CD4-positive, CD25-positive, alpha-beta regulatory T cell (primary cell): ENCODE data around the gene IL1RL2. TPM values are rescaled to one million over a fixed set of nuclear protein-coding genes. Genes with fewer than 3 reads are reported as not detected.

ENCODE experiments used
- ATAC-seq, 2 donors: fragments of 150-1000 bp; cut with Tn5 transposase; one replicate each; pipeline ENCODE4 v1.10.0; 2021; ENCODE audit warnings: low read depth in 2 of 2, moderate number of reproducible peaks in 2 of 2, moderate library complexity in 1 of 2
- DNase-seq, 3 donors: peaks; one replicate each; pipeline versions ENCODE4 v3.0.0 to v3.0.0-alpha.2; 2012 to 2022; ENCODE audit warnings: mixed read lengths in 1 of 3
- H3K27ac ChIP-seq: one replicate; pipeline ENCODE4 v1.7.0; 2013; ENCODE audit warnings: mild to moderate bottlenecking, low read length; ENCODE audit not compliant: insufficient read depth, poor library complexity, severe bottlenecking
- H3K27me3 ChIP-seq: one replicate; pipeline ENCODE4 v1.7.0; 2013; ENCODE audit warnings: low read length; ENCODE audit not compliant: control insufficient read depth, insufficient read depth
- H3K36me3 ChIP-seq: one replicate; pipeline ENCODE4 v1.7.0; 2013; ENCODE audit warnings: mild to moderate bottlenecking, low read length, moderate library complexity; ENCODE audit not compliant: control insufficient read depth, insufficient read depth
- H3K4me1 ChIP-seq: 2 replicates; pipeline ENCODE4 v1.7.0; 2013; ENCODE audit warnings: mild to moderate bottlenecking, low read length; ENCODE audit not compliant: insufficient read depth, control insufficient read depth, poor library complexity, severe bottlenecking
- H3K4me3 ChIP-seq: one replicate; pipeline ENCODE4 v1.7.0; 2013; ENCODE audit warnings: low read depth, mild to moderate bottlenecking, low read length, moderate library complexity
- H3K9me3 ChIP-seq, 2 experiments: 1 replicate in 1 of 2; 2 replicates in 1 of 2; pipeline ENCODE4 v1.7.0; 2013; ENCODE audit warnings: low read length in 2 of 2, mild to moderate bottlenecking in 1 of 2, moderate library complexity in 1 of 2; ENCODE audit not compliant: control insufficient read depth in 2 of 2
- H3K27ac Mint-ChIP-seq, 3 donors: one replicate each; pipeline ENCODE4 v1.8.0; 2020 to 2022; ENCODE audit warnings: mild to moderate bottlenecking in 3 of 3, mixed read lengths in 3 of 3, moderate library complexity in 2 of 3
- H3K27me3 Mint-ChIP-seq: one replicate; pipeline ENCODE4 v1.8.0; 2022; ENCODE audit warnings: mild to moderate bottlenecking, mixed read lengths
- H3K36me3 Mint-ChIP-seq: one replicate; pipeline ENCODE4 v1.8.0; 2020; ENCODE audit warnings: mixed read lengths
- H3K4me1 Mint-ChIP-seq, 4 donors: one replicate each; pipeline ENCODE4 v1.8.0; 2020 to 2022; ENCODE audit warnings: mixed read lengths in 4 of 4, mild to moderate bottlenecking in 1 of 4
- H3K4me3 Mint-ChIP-seq, 4 donors: one replicate each; pipeline ENCODE4 v1.8.0; 2020 to 2022; ENCODE audit warnings: mild to moderate bottlenecking in 4 of 4, mixed read lengths in 4 of 4, moderate library complexity in 3 of 4
- H3K9me3 Mint-ChIP-seq, 7 donors: one replicate each; pipeline ENCODE4 v1.8.0; 2020 to 2022; ENCODE audit warnings: mixed read lengths in 7 of 7, mild to moderate bottlenecking in 3 of 7, moderate library complexity in 2 of 7
- polyA plus RNA-seq, 4 donors: library from polyadenylated mRNA; unstranded; fragments of 300-500 nt; fragmentation: Illumina TruSeq; gene quantifications; one replicate each; pipeline ENCODE4 v1.2.3, GENCODE V29; 2021
- total RNA-seq: library from RNA; stranded (reverse); gene quantifications from one replicate; pipeline ENCODE4 v1.2.3, GENCODE V29; 2022

IL1RL2 gene
- total and polyA plus RNA-seq, 5 donors from 2014 or later = not detected

- Mint-ChIP-seq H3K9me3 (peaks cover 0 to 2% (median 0%) of the 10 kb centered on the region in 7 donors), H3K36me3 (no peaks in the 10 kb centered on the region), H3K4me1 (peaks cover 6 to 28% (median 16%) of the 10 kb centered on the region in 4 donors), H3K27ac (peak overlapping the region; percentile 84 to 95 (median 90)), H3K27me3 (no peaks in the 10 kb centered on the region), H3K4me3 (peak overlapping the region in 2 of 4 donors; percentile 11 to 66)
- no peaks in the 10 kb centered on the region for H3K36me3 ChIP-seq
- peak overlapping the region; percentile 72 for H3K4me3 ChIP-seq
- no peaks in the 10 kb centered on the region for H3K9me3 ChIP-seq
- H3K4me1 ChIP-seq = peaks cover 15% of the 10 kb centered on the region
- H3K27ac ChIP-seq = peak overlapping the region; percentile 67
- DNase-seq = no peak
- H3K27me3 ChIP-seq = no peaks in the 10 kb centered on the region
- ATAC-seq = no peak
Measured at GRCh38 chr2:102226612-102227391, 40.0 kb downstream of the IL1RL2 start.

DNA sequence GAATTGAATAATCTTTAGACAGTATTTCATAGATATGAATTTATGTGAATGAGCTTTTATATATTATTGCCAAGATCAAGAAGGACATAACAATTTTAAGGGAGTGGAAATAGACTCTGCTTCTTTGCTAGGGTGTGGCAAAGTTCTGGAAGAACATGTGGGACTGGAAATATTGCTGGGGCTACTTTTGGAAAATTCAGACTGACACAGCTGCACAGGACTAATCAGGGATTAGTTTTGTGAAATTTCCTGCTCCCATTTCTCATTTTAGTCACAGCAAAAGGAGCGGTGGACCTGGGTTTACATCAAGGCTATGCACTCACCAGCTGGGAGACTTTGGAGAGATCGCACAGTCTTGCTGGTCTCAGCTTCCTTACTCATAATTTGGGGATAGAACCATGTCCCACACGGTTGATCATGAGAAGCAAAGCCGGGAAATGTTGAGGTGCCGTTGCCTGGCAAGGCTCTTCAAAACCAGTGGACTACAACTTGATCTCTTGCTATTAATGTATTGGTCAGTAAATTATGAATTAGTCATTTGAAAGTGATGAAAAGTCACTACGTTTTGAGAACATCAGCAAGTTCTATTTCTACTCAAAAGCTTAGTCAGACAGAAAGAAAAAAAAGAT is 42.4 kb downstream of the IL1RL2 start:
- peaks cover 15% of the 10 kb centered on the region for H3K4me1 ChIP-seq
- no peak overlapping the region for H3K27ac ChIP-seq
- Mint-ChIP-seq H3K27ac (peak overlapping the region in 1 of 3 donors; percentile 6), H3K9me3 (no peaks in the 10 kb centered on the region), H3K27me3 (no peaks in the 10 kb centered on the region), H3K4me1 (peaks cover 6 to 28% (median 17%) of the 10 kb centered on the region in 4 donors), H3K4me3 (peak overlapping the region in 1 of 4 donors; percentile 3), H3K36me3 (no peaks in the 10 kb centered on the region)
- no peaks in the 10 kb centered on the region for H3K36me3 ChIP-seq
- DNase-seq = no peak
- H3K9me3 ChIP-seq = no peaks in the 10 kb centered on the region
- H3K27me3 ChIP-seq = no peaks in the 10 kb centered on the region
- ATAC-seq = no peak
- no peak overlapping the region for H3K4me3 ChIP-seq

DNA sequence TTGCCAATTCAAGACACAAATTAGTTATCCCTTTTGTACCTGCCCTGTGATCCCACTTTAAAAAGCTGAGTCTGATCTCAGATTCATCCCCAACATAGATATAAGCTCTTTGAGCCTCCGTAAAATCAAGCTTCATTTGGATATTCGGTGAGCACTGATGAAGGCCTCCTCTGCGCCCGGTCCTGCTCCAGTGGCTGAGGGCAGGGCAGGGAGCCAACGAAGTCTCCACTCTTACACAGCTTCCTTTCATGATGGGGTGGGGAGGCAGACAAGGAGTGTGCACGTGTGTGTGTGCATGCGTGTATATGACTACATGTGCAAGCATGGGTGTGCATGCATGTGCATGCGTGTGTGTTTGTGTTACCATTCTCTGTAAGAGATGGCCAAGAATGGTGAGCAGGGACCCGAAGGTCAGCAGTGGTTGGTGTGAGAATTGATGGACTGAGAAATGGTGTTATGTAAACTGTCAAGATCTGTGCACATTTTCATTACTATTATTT is 43.6 kb downstream of the IL1RL2 start:
- peak overlapping the region in 1 of 3 donors; percentile 57 for H3K27ac Mint-ChIP-seq
- ATAC-seq = no peak
- Histone ChIP-seq H3K27me3 (no peaks in the 10 kb centered on the region), H3K9me3 (no peaks in the 10 kb centered on the region), H3K36me3 (no peaks in the 10 kb centered on the region), H3K4me3 (no peak overlapping the region), H3K4me1 (peaks cover 15% of the 10 kb centered on the region), H3K27ac (no peak overlapping the region)
- no peaks in the 10 kb centered on the region for H3K27me3 Mint-ChIP-seq
- no peaks in the 10 kb centered on the region for H3K9me3 Mint-ChIP-seq
- H3K4me3 Mint-ChIP-seq = no peak overlapping the region
- peaks cover 6 to 28% (median 18%) of the 10 kb centered on the region in 4 donors for H3K4me1 Mint-ChIP-seq
- no peaks in the 10 kb centered on the region for H3K36me3 Mint-ChIP-seq
- no peak for DNase-seq

GRCh38 chr2:102233132-102233884 is 46.5 kb downstream of the IL1RL2 start:
- no peak overlapping the region for H3K4me3 ChIP-seq
- peak overlapping the region in 1 of 3 donors; percentile 43 for H3K27ac Mint-ChIP-seq
- no peaks in the 10 kb centered on the region for H3K27me3 ChIP-seq

GRCh38 chr2:102235042-102235473 is 48.2 kb downstream of the IL1RL2 start:
- Histone ChIP-seq H3K4me3 (no peak overlapping the region), H3K36me3 (no peaks in the 10 kb centered on the region), H3K4me1 (peaks cover 10% of the 10 kb centered on the region), H3K9me3 (no peaks in the 10 kb centered on the region), H3K27me3 (no peaks in the 10 kb centered on the region), H3K27ac (no peak overlapping the region)
- Mint-ChIP-seq H3K4me3 (no peak overlapping the region), H3K36me3 (no peaks in the 10 kb centered on the region), H3K27ac (peak overlapping the region in 1 of 3 donors; percentile 37), H3K9me3 (no peaks in the 10 kb centered on the region), H3K4me1 (peaks cover 4 to 18% (median 5%) of the 10 kb centered on the region in 4 donors), H3K27me3 (no peaks in the 10 kb centered on the region)
- DNase-seq (no peak), ATAC-seq (no peak)

More at GRCh38 chr2:102233132-102233884, 46.5 kb downstream of the IL1RL2 start:
- DNase-seq (no peak), ATAC-seq (no peak)
- H3K9me3 Mint-ChIP-seq = no peaks in the 10 kb centered on the region
- Histone ChIP-seq H3K27ac (no peak overlapping the region), H3K4me1 (peaks cover 4% of the 10 kb centered on the region), H3K36me3 (no peaks in the 10 kb centered on the region), H3K9me3 (no peaks in the 10 kb centered on the region)
- no peaks in the 10 kb centered on the region for H3K36me3 Mint-ChIP-seq
- no peaks in the 10 kb centered on the region for H3K27me3 Mint-ChIP-seq
- H3K4me3 Mint-ChIP-seq = no peak overlapping the region
- H3K4me1 Mint-ChIP-seq = peaks cover 4 to 12% (median 6%) of the 10 kb centered on the region in 4 donors

DNA sequence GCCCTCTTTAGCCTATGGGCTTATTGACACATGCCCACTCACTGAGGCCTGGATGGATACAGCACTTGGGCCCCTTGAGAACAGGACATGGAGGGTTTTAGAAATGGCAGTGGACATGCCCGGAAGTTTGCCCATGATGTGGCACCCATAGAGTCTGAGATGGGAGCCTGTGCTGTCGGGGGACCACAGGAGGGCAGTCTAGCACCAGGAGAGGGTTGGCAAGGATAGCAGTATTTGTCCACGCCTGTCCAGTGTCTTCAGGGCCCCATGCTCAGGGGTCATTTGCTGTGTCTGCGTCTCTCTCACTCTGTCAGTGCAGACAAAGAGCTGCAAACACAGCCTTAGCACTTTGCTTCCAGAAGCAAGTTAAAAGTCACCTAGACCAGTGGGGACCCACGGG is 48.7 kb downstream of the IL1RL2 start:
- Histone ChIP-seq H3K27me3 (no peaks in the 10 kb centered on the region), H3K27ac (no peak overlapping the region), H3K9me3 (no peaks in the 10 kb centered on the region), H3K36me3 (no peaks in the 10 kb centered on the region), H3K4me3 (no peak overlapping the region), H3K4me1 (peaks cover 12% of the 10 kb centered on the region)
- no peaks in the 10 kb centered on the region for H3K27me3 Mint-ChIP-seq
- ATAC-seq (no peak), DNase-seq (no peak)
- no peak overlapping the region for H3K27ac Mint-ChIP-seq
- no peak overlapping the region for H3K4me3 Mint-ChIP-seq
- H3K4me1 Mint-ChIP-seq = peaks cover 7 to 21% (median 8%) of the 10 kb centered on the region in 4 donors
- H3K9me3 Mint-ChIP-seq = no peaks in the 10 kb centered on the region
- no peaks in the 10 kb centered on the region for H3K36me3 Mint-ChIP-seq

DNA sequence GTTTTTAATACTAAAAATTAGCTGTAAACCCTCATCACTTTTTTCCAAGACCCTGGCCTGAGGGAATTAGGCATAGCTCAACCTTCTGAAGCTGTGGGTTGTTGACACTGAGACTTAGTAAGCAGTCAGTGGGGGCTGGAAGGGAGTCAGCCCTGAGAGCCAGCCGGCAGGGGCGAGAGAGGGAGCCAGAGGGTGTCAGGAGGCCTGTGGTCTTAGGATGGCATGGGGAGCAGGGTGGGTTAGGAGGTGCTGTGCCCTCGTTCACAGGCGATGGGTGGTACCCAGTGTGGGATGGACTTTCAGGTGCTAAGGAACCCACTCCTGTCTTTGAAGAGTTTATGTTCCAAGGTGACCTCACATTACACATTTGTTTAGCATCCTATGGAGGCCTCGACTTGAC is 49.3 kb downstream of the IL1RL2 start:
- Mint-ChIP-seq H3K4me1 (peaks cover 11 to 27% (median 14%) of the 10 kb centered on the region in 4 donors), H3K4me3 (no peak overlapping the region), H3K36me3 (no peaks in the 10 kb centered on the region), H3K9me3 (no peaks in the 10 kb centered on the region), H3K27ac (no peak overlapping the region), H3K27me3 (no peaks in the 10 kb centered on the region)
- ATAC-seq (no peak), DNase-seq (no peak)
- H3K9me3 ChIP-seq = no peaks in the 10 kb centered on the region
- peaks cover 18% of the 10 kb centered on the region for H3K4me1 ChIP-seq
- H3K36me3 ChIP-seq = no peaks in the 10 kb centered on the region
- no peak overlapping the region for H3K4me3 ChIP-seq
- H3K27ac ChIP-seq = no peak overlapping the region
- no peaks in the 10 kb centered on the region for H3K27me3 ChIP-seq
